Measurements from ENCODE around the gene NDUFB8.

DNA sequence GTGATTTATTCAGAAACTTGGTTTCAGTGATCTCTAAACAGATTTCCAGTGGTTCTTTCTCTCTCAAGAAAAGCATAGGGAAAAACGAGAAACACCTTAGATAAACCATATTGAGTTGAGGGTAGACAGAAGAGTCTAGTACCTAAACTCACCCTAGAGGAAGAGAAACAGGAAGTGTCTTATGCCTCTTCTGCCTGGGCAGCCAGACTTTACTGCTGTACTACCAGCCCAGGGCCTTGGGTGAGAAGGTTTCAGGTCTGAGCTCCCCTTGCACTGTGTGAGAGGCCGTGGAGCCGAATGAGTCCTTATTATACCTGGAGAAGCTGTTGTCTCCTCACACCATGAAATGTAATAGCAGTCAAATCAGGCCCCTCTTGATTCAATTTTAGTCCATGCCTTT, 24.3 kb upstream of the NDUFB8 start:
- no peak for TF ChIP-seq POLR2A (IDR thresholded peaks at IDR 0.05)
- TF ChIP-seq, protein P1, sequence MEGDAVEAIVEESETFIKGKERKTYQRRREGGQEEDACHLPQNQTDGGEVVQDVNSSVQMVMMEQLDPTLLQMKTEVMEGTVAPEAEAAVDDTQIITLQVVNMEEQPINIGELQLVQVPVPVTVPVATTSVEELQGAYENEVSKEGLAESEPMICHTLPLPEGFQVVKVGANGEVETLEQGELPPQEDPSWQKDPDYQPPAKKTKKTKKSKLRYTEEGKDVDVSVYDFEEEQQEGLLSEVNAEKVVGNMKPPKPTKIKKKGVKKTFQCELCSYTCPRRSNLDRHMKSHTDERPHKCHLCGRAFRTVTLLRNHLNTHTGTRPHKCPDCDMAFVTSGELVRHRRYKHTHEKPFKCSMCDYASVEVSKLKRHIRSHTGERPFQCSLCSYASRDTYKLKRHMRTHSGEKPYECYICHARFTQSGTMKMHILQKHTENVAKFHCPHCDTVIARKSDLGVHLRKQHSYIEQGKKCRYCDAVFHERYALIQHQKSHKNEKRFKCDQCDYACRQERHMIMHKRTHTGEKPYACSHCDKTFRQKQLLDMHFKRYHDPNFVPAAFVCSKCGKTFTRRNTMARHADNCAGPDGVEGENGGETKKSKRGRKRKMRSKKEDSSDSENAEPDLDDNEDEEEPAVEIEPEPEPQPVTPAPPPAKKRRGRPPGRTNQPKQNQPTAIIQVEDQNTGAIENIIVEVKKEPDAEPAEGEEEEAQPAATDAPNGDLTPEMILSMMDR (IDR thresholded peaks at IDR 0.05) = no peak

All from tibial nerve (tissue), 3 donors.